Mesodermal cell (in vitro differentiated cells): ENCODE data around the gene PTPN7.

Experiments used
- H3K27ac ChIP-seq: 2 replicates; pipeline ENCODE4 v1.7.0; 2013; ENCODE audit warnings: mild to moderate bottlenecking, low read depth, low read length, moderate library complexity; ENCODE audit not compliant: severe bottlenecking
- H3K36me3 ChIP-seq: 2 replicates; pipeline ENCODE4 v1.7.1; 2013; ENCODE audit warnings: mild to moderate bottlenecking, low read length, moderate library complexity; ENCODE audit not compliant: control insufficient read depth, insufficient read depth
- H3K4me1 ChIP-seq: one replicate; pipeline ENCODE4 v1.7.1; 2013; ENCODE audit warnings: mild to moderate bottlenecking, low read length; ENCODE audit not compliant: insufficient read depth, control insufficient read depth, poor library complexity, severe bottlenecking
- H3K4me3 ChIP-seq: 2 replicates; pipeline ENCODE4 v1.7.0; 2013; ENCODE audit warnings: low read length, control low read depth, mild to moderate bottlenecking; ENCODE audit not compliant: insufficient read depth, poor library complexity, severe bottlenecking; ENCODE audit errors: extremely low read depth
- H3K9me3 ChIP-seq: 2 replicates; pipeline ENCODE4 v1.7.1; 2013; ENCODE audit warnings: mild to moderate bottlenecking, low read length, moderate library complexity; ENCODE audit not compliant: control insufficient read depth
- WGBS, 2 experiments: methylation state at CpG; one replicate each; pipeline ENCODE4 v1.1.5; 2013; ENCODE audit warnings: missing lambda C conversion rate in 2 of 2; ENCODE audit not compliant: insufficient coverage in 2 of 2; 5-methylcytosine and 5-hydroxymethylcytosine counted together

PTPN7 gene

GRCh38 chr1:202101184-202101583, 59.2 kb downstream of the PTPN7 start:
- Histone ChIP-seq H3K27ac (no peak overlapping the region), H3K9me3 (no peaks in the 10 kb centered on the region), H3K4me3 (no peak overlapping the region), H3K4me1 (peaks cover 6% of the 10 kb centered on the region), H3K36me3 (no peaks in the 10 kb centered on the region)
- WGBS, 2 experiments: 36 to 66% methylated on average over 2 of the region's 4 CpGs
